Stimulated activated memory B cell treated with anti-CD40 and anti-IgM and Interleukin-4, amounts not matched to agents 10 μg/mL and 1 μg/mL and 100 μg/mL, for 72 hours (primary cell): Measurements from ENCODE around the gene GARIN5A.

Experiments
- ATAC-seq: fragments of 150-1000 bp; cut with Tn5 transposase; 2 replicates; pipeline ENCODE4 v1.10.0; 2021
- H3K27ac Mint-ChIP-seq: one replicate; pipeline ENCODE4 v1.8.0; 2022; ENCODE audit warnings: mild to moderate bottlenecking, mixed read lengths
- H3K27me3 Mint-ChIP-seq: one replicate; pipeline ENCODE4 v1.8.0; 2022; ENCODE audit warnings: mixed read lengths
- H3K36me3 Mint-ChIP-seq: one replicate; pipeline ENCODE4 v1.8.0; 2022; ENCODE audit warnings: mixed read lengths
- H3K4me1 Mint-ChIP-seq: one replicate; pipeline ENCODE4 v1.8.0; 2022; ENCODE audit warnings: mixed read lengths
- H3K4me3 Mint-ChIP-seq: one replicate; pipeline ENCODE4 v1.8.0; 2022; ENCODE audit warnings: mild to moderate bottlenecking, moderate library complexity, mixed read lengths
- H3K9me3 Mint-ChIP-seq: one replicate; pipeline ENCODE4 v1.8.0; 2022; ENCODE audit warnings: mixed read lengths

The GARIN5A gene

DNA sequence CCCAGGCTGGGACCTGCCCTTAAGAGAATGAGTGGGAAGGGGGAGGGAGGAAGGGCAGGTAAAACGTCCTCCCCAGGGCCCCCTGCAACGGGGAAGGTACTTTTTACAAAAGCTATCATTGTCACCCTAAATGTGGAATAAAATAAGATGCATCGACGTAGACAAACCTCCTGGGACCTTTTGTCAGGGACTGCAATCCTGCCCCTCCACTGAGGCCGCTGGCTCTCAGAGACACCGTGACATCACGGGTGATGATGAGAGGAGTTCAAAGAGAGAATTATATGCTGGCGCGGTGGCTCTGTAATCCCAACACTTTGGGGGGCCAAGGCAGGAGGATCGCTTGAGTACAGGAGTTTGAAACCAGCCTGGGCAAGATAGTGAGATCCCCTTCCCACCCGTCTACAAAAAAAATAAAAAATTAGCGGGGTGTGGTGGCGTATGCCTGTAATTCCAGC, 45.7 kb downstream of the GARIN5A start:
- Mint-ChIP-seq H3K4me3 (peak overlapping the region; percentile 89), H3K36me3 (peaks cover 23% of the 10 kb centered on the region), H3K4me1 (peaks cover 78% of the 10 kb centered on the region), H3K27me3 (no peaks in the 10 kb centered on the region), H3K27ac (peak overlapping the region; percentile 94), H3K9me3 (no peaks in the 10 kb centered on the region)
- peak; percentile 58 for ATAC-seq

DNA sequence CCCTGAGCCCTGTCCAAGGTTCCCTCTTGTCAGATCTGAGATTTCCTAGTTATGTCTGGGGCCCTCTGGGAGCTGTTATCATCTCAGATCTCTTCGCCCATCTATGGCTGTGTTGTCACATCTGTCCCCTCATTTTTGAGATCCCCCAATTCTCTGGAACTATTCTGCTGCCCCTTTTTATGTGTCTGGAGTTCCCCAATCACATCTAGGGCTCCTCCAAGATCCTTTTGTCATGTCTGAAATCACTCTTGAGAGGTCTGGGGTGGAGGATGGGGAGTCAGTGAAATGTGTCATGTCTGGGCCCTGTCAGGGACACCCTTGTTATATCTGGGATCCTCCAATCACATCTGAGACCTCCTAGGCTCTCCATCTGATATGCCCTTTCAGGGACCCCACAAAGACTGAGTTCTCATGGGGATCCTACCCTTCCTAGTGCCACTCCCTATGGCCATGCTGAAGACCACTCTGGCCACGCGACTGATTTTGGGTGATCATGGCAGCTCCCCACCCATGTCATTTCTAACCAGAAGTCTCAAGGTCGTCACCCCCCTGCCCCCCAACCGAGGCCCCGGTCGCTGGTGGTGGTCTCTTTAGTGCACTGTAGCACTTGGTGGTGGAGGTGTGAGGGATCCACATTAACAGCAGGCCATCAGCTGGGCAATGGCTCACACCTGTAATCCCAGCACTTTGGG, 47.7 kb downstream of the GARIN5A start:
- H3K27me3 Mint-ChIP-seq = no peaks in the 10 kb centered on the region

DNA sequence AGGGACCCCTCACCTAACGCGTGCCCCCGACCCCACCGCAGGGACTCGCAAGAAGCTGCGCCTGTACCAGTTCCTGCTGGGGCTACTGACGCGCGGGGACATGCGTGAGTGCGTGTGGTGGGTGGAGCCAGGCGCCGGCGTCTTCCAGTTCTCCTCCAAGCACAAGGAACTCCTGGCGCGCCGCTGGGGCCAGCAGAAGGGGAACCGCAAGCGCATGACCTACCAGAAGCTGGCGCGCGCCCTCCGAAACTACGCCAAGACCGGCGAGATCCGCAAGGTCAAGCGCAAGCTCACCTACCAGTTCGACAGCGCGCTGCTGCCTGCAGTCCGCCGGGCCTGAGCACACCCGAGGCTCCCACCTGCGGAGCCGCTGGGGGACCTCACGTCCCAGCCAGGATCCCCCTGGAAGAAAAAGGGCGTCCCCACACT, 48.6 kb downstream of the GARIN5A start:
- H3K4me3 Mint-ChIP-seq = peak overlapping the region; percentile 46
- peak overlapping the region; percentile 94 for H3K27ac Mint-ChIP-seq
- H3K9me3 Mint-ChIP-seq = no peaks in the 10 kb centered on the region
- peaks cover 82% of the 10 kb centered on the region for H3K4me1 Mint-ChIP-seq
- peak; percentile 42 for ATAC-seq
- H3K36me3 Mint-ChIP-seq = peaks cover 45% of the 10 kb centered on the region
- no peaks in the 10 kb centered on the region for H3K27me3 Mint-ChIP-seq

More for the DNA sequence above, 47.7 kb downstream of the GARIN5A start:
- peak; percentile 21 for ATAC-seq
- H3K4me1 Mint-ChIP-seq = peaks cover 82% of the 10 kb centered on the region
- no peaks in the 10 kb centered on the region for H3K9me3 Mint-ChIP-seq
- H3K4me3 Mint-ChIP-seq = peak overlapping the region; percentile 7
- H3K36me3 Mint-ChIP-seq = peaks cover 36% of the 10 kb centered on the region
- peak overlapping the region; percentile 94 for H3K27ac Mint-ChIP-seq

DNA sequence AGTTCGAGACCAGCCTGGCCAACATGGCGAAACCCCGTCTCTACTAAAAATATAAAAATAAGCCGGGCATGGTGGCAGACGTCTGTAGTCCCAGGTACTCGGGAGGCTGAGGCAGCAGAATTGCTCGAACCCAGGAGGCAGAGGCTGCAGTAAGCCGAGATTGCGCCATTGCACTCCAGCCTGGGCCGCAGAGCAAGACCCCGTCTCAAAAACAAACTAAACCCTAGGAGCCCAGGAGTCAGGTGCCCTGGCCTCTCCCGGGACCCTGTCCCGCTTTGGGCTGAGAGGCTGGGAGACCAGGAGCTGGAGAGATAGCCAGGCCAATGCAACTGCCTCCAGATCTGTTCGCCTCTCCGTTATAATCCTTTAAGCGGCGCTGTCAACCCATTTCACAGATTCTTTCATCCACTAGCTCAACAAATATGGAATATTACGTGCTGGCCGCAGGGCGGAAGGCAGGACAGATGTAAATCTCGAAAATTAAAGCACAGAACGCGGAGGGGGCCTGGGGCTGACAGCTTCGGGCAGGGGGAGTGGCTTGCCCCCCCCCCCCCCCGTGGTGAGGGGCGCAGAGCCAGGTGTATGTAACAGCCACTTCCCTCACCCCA, 49.2 kb downstream of the GARIN5A start:
- ATAC-seq = no peak

DNA sequence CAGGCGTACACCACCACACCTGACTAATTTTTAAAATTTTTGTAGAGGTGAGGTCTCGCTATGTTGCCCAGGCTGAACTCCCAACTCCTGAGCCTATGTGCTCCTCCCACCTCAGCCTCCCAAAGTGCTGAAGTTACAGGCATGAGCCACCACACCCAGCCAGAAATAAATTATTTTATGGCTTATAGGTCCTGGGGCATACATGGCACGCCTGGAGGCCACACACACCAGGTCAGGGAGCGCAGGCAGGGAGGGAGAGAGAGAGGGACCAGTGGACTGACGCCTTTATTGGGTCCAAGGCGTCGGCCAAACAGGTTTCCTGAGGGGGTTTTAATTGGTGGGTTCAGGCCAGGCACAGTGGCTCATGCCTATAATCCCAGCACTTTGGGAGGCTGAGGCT, 51.1 kb downstream of the GARIN5A start:
- peak overlapping the region; percentile 64 for H3K27ac Mint-ChIP-seq
- H3K27me3 Mint-ChIP-seq = no peaks in the 10 kb centered on the region
- no peaks in the 10 kb centered on the region for H3K9me3 Mint-ChIP-seq
- no peak overlapping the region for H3K4me3 Mint-ChIP-seq
- peaks cover 68% of the 10 kb centered on the region for H3K36me3 Mint-ChIP-seq
- no peak for ATAC-seq
- H3K4me1 Mint-ChIP-seq = peaks cover 86% of the 10 kb centered on the region

More for the DNA sequence above, 49.2 kb downstream of the GARIN5A start:
- Mint-ChIP-seq H3K4me1 (peaks cover 82% of the 10 kb centered on the region), H3K4me3 (no peak overlapping the region), H3K27ac (peak overlapping the region; percentile 94), H3K9me3 (no peaks in the 10 kb centered on the region), H3K27me3 (no peaks in the 10 kb centered on the region), H3K36me3 (peaks cover 51% of the 10 kb centered on the region)

DNA sequence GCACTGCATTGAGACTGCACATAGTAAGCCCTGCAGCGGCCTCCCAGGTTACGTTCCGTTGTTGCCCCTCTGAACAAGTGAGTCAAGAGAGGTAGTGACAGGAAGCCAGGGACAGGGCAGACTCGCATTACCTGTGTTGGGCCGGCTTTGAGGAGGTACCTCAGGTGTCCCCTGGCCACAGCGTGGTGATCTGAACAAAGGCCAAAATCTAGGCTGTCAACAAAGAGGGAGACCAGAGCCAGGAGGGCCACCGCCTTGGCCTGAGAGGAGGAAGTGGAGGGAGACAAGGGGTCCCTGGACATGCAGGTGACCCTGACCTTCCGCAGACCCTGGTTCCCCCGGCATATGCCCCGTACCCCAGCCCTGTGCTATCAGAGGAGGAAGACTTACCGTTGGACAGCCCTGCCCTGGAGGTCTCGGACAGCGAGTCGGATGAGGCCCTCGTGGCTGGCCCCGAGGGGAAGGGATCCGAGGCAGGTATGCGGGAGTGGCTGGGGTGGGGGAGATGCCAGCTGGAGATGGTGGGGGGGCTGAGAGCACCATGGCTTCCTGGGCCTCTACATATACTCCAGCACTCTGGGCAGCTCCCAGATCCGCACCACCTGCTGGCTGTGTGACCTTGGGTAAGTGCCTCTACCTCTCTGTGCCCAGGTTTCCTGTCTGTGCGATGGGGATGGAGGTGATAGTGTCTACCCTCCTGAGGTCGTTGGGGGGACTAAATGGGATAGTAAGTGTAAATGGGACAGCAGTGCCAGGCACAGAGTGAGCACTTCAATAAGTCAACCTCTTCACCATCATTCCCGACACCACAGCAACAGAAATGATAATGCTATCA, 53.2 kb downstream of the GARIN5A start:
- peak overlapping the region; percentile 91 for H3K27ac Mint-ChIP-seq
- peaks cover 74% of the 10 kb centered on the region for H3K36me3 Mint-ChIP-seq
- H3K27me3 Mint-ChIP-seq = no peaks in the 10 kb centered on the region
- no peak for ATAC-seq
- no peaks in the 10 kb centered on the region for H3K9me3 Mint-ChIP-seq
- peaks cover 77% of the 10 kb centered on the region for H3K4me1 Mint-ChIP-seq
- H3K4me3 Mint-ChIP-seq = no peak overlapping the region

DNA sequence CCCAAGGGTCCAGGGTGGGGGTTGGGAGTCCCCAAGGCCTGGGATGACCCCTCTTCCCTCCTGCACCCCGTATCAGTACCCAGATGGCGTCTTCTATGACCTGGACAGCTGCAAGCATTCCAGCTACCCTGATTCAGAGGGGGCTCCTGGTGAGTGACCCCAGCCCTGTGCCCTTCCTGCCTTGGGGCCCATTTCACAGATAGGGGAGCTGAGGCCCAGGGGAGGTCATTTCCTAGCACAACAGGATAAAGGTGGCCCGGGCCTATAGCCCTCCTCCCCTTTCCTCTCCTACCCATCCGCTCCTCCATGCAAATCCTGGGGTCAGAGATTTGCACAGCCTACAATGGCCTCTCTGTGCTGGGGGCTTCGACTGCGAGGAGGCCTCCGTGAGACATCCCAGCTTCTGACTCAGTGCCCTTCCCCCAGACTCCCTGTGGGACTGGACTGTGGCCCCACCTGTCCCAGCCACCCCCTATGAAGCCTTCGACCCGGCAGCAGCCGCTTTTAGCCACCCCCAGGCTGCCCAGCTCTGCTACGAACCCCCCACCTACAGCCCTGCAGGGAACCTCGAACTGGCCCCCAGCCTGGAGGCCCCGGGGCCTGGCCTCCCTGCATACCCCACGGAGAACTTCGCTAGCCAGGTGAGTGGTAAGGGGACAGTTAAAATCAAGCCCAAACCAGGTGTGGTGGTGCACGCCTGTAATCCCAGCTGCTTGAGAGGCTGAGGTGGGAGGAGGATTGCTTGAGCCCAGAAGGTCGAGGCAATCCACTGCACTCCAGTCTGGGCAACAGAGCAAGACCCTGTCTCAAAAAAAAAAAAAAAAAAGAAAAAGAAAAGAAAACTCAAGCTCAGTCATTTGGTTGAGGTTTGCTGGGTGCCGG, 54.0 kb downstream of the GARIN5A start:
- Mint-ChIP-seq H3K9me3 (no peaks in the 10 kb centered on the region), H3K4me1 (peaks cover 75% of the 10 kb centered on the region), H3K27me3 (no peaks in the 10 kb centered on the region), H3K36me3 (peaks cover 69% of the 10 kb centered on the region), H3K27ac (peak overlapping the region; percentile 91), H3K4me3 (peak overlapping the region; percentile 97)
- ATAC-seq = no peak

DNA sequence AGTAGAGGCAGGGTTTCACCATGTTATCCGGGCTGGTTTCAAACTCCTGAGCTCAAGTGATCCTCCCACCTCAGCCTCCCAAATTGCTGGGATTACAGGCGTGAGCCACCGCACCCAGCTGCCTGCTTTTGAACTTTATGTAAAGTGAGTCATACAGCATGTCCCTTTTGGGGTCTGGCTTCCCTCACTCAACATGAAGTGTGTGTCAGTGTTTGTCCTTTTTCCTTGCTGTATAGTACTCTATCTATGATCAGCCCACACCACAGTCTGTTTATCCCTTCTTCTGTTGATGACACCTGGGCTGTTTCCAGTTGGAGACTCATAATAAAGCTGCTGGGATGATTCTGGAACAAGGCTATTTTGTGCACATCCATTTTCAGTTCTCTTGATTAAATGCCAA, 55.8 kb downstream of the GARIN5A start:
- Mint-ChIP-seq H3K4me3 (peak overlapping the region; percentile 97), H3K4me1 (peaks cover 79% of the 10 kb centered on the region), H3K9me3 (no peaks in the 10 kb centered on the region), H3K27ac (peak overlapping the region; percentile 91), H3K36me3 (peaks cover 61% of the 10 kb centered on the region), H3K27me3 (no peaks in the 10 kb centered on the region)
- no peak for ATAC-seq

DNA sequence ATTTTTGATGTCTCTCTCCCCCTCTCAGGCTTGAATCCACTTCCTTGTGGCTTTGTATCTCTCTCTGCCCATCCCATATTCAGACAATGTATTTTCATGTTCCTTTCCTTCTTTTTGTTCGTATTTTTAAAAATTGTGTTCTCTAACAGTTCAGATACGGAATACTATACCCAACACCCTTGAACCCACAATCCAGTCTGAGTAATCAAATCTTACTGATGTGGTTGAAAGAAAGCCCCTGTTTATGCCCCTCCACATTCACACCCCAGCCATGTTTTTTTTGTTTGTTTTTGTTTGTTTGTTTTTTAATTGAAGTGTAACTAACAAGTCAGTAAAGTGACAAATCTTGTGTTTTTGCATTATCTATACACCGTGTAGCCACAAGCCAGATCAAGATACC, 56.5 kb downstream of the GARIN5A start:
- H3K4me1 Mint-ChIP-seq = peaks cover 81% of the 10 kb centered on the region
- H3K9me3 Mint-ChIP-seq = no peaks in the 10 kb centered on the region
- ATAC-seq = no peak
- peak overlapping the region; percentile 97 for H3K4me3 Mint-ChIP-seq
- H3K27me3 Mint-ChIP-seq = no peaks in the 10 kb centered on the region
- peak overlapping the region; percentile 91 for H3K27ac Mint-ChIP-seq
- peaks cover 56% of the 10 kb centered on the region for H3K36me3 Mint-ChIP-seq

DNA sequence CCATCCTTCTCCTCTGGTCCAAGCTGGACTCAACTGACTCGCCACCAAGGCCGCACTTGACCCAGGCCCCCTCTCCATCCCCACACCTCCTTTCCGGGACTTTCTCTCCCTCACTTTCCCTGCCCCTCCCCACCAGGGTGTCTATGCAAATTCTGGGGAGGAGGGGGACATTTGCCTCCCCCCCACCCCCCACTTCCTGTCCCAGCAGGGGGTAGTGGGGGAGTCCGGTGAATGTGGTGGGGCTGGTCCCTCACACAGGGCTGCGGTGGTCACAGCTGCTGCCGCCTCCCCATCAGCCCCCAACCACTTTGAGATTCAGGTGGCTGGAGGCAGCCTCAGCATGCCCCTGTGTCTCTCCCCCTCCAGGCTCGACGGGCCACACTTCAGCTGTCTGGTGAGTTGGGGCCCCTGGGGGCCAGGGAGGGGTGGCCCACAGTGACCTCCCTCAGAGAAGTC, 57.0 kb downstream of the GARIN5A start:
- Mint-ChIP-seq H3K4me1 (peaks cover 86% of the 10 kb centered on the region), H3K27me3 (no peaks in the 10 kb centered on the region), H3K4me3 (peak overlapping the region; percentile 97), H3K36me3 (peaks cover 57% of the 10 kb centered on the region), H3K27ac (peak overlapping the region; percentile 91), H3K9me3 (no peaks in the 10 kb centered on the region)
- peak; percentile 2 for ATAC-seq

DNA sequence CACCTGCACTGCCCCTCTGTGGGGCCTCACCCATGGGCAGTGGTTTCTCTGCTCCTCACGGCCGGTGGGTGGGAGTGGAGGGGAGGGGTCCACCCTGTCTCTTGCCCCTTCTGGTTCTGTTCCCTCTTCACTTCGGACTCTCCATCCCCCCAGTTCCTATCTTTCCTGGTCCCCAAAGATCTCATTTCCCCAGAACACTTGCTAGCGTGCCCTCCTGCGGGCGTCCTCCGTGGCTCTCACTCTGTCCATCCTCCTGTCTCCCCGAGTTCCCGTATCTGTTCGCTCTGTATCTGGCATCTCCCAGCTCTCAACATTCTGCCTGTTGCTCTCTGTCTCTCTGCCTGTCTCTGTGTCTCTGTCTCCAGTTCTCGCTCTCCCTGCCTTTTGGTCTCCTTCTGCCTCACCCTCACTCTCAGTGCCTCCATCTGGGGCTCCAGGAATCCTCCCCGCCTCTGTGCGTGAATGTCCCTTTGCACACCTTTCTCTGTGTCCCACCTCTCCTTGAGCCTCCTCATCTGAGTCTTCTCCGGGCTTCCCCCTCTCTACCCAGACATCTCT, 57.5 kb downstream of the GARIN5A start:
- Mint-ChIP-seq H3K4me1 (peaks cover 86% of the 10 kb centered on the region), H3K36me3 (peaks cover 56% of the 10 kb centered on the region), H3K9me3 (no peaks in the 10 kb centered on the region), H3K27ac (peak overlapping the region; percentile 91), H3K4me3 (peak overlapping the region; percentile 97), H3K27me3 (no peaks in the 10 kb centered on the region)
- no peak for ATAC-seq

DNA sequence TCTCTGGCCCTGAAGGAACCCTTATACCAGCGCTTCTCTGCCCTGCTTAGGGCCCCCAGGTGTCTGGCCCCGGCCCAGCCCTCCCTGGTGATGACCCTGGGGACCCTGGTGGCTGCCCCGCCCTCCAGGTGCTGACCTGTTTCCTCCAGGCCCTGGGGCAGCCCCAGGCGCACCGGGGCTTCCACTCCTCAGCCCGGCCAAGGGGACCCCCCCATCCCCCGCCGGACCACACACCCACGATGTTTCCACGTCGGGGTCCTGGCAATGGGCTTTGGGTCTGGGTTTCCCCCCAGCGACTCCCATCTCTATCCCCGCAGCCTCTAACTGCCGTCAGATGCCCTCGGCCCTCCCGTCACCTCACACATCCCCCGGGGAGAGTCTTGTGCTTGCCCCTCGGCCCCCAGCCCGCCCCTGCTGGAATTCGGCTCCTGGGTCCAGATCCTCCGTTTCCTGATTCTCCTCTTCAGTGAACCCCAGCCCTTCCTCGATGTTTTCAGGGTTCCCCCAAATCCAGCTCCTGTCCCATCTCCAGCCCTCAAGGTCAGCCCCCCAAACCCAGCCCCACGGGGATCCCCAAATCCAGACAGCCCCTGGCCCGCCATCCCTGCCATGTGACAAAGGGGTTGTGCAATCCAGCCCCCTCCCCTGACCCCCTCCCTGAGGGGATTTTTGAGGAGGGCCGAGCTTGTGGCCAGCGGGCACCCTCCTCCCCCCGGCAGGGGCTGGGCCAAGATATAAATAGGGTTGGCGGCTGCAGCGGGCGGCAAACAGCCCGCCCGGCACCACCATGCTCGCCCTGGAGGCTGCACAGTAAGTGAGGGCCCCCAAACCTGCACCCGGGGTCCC, 58.2 kb downstream of the GARIN5A start, which contains the start of gene SPIB:
SPIB (plus strand) TSS at position 763 of the 846 bp plus-strand sequence; CDS start at position 788, 25 bp downstream.
- ATAC-seq = peak; percentile 61
- Mint-ChIP-seq H3K27ac (peak within 1 kb of the TSS; percentile 91), H3K36me3 (peaks cover 54% of the 10 kb centered on the region), H3K4me1 (peaks cover 81% of the 10 kb centered on the region), H3K4me3 (peak within 1 kb of the TSS; percentile 97), H3K27me3 (no peaks in the 10 kb centered on the region), H3K9me3 (no peaks in the 10 kb centered on the region)
